ENCODE data around the gene POTEM. TPM values are rescaled to one million over a fixed set of nuclear protein-coding genes. Genes with fewer than 3 reads are reported as not detected.
A peak's percentile ranks its signal among the peaks of the same experiment; 100 is the strongest.
"Not testable (repeated sequence)": the region's sequence is repeated elsewhere in the genome, so short reads cannot be mapped to it uniquely, and the experiment has no call there.

The POTEM gene
- 100 to 1,000 TPM in 1 of 2 donors, 10 to 100 TPM in 1; 18.1 to 124 TPM for total RNA-seq

- H3K4me3 ChIP-seq; H3K36me3 ChIP-seq; H3K27me3 ChIP-seq (replicated peaks; ENCODE audit: insufficient read depth); H3K9me3 ChIP-seq; DNase-seq (ENCODE audit: low spot score); H3K27ac ChIP-seq; intact Hi-C loops (cut with DNase I); H3K4me1 ChIP-seq (replicated peaks): not testable (repeated sequence)
- WGBS, result no CpG with 5 or more reads among the region's 13 CpGs
Observed at GRCh38 chr14:18967134-18967533, at the start of gene POTEM. TSS of gene POTEM (plus strand) at chr14:18967434. CDS start at chr14:18967486, 52 bp downstream.

DNA sequence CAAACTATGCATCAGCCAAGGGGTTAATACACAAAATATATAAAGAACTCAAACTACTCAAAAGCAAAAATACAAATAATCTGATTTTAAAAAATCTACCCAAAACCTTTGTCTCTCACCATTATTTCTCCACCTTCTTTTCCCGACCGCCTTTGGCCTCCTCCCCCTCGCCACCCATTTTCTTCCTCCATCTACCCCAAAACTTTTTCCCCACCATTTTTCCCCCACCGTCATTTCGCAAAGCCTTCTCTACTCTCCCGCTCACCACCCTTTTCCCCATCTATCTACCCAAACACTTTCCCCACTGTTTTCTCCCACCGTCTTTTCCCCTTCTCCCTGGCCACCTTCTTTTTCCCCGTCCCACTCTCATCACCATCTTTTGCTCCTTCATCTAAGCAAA, 48.9 kb upstream of the POTEM start:
- WGBS, result 87% methylated on average over 6 of the region's 8 CpGs
- intact Hi-C loops (cut with DNase I), result not testable (repeated sequence)

GRCh38 chr14:18920052-18920451, 47.2 kb upstream of the POTEM start:
- H3K4me1 ChIP-seq (replicated peaks); H3K36me3 ChIP-seq; H3K4me3 ChIP-seq; H3K27ac ChIP-seq; DNase-seq (ENCODE audit: low spot score); H3K27me3 ChIP-seq (replicated peaks; ENCODE audit: insufficient read depth); intact Hi-C loops (cut with DNase I); H3K9me3 ChIP-seq: not testable (repeated sequence)
- WGBS, result 91% methylated on average over 5 of the region's 19 CpGs

More for the DNA sequence above, 48.9 kb upstream of the POTEM start:
- H3K27me3 ChIP-seq (replicated peaks; ENCODE audit: insufficient read depth); H3K36me3 ChIP-seq; H3K9me3 ChIP-seq; DNase-seq (ENCODE audit: low spot score); H3K27ac ChIP-seq; H3K4me3 ChIP-seq; H3K4me1 ChIP-seq (replicated peaks): not testable (repeated sequence)

DNA sequence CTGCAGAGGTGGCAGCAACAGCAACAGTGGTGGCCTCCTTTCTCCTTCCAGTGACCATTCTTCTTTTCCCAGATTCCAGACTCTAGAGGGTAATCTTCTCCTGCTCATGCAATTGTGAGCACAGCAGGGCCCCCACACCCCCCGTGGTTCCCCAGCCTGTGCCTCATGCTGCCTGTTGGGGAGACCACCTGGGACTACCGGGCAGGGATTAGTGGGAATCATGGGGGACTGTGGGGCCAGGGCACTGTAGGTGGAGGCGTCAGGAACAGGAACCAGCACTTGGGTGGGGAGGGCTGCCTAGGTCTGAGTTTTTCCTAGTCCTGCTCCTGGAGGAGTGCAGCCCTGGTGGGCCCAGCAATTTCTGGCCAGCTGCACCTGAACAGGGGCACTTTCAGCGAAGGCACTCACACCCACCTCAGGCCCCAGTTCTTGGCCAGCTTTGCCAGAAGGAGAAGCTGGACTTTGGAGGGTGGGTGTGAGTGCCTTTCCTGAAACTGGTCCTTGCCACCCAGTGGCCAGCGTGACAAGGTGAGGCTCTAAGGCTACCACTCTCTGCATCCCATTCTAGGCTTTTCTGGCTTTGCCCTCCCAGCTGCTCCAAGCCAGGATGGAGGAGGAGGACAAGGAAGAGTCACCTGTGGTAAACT, 46.1 kb upstream of the POTEM start:
- H3K27ac ChIP-seq; H3K9me3 ChIP-seq; H3K4me1 ChIP-seq (replicated peaks); H3K4me3 ChIP-seq; DNase-seq (ENCODE audit: low spot score); intact Hi-C loops (cut with DNase I); H3K36me3 ChIP-seq; H3K27me3 ChIP-seq (replicated peaks; ENCODE audit: insufficient read depth): not testable (repeated sequence)
- WGBS, result 75% methylated on average over 2 of the region's 5 CpGs

- peak; percentile 11 for DNase-seq (ENCODE audit: low spot score)
- H3K27ac ChIP-seq; intact Hi-C loops (cut with DNase I); H3K4me1 ChIP-seq (replicated peaks); H3K36me3 ChIP-seq; H3K4me3 ChIP-seq; H3K27me3 ChIP-seq (replicated peaks; ENCODE audit: insufficient read depth); H3K9me3 ChIP-seq: not testable (repeated sequence)
- 94% methylated on average over 5 of the region's 9 CpGs for WGBS
Observed at GRCh38 chr14:18936848-18937247, 30.4 kb upstream of the POTEM start.

GRCh38 chr14:18938733-18939132, 28.5 kb upstream of the POTEM start:
- H3K36me3 ChIP-seq; intact Hi-C loops (cut with DNase I); H3K4me3 ChIP-seq; H3K27me3 ChIP-seq (replicated peaks; ENCODE audit: insufficient read depth); H3K27ac ChIP-seq; DNase-seq (ENCODE audit: low spot score); H3K9me3 ChIP-seq; H3K4me1 ChIP-seq (replicated peaks): not testable (repeated sequence)
- no CpG with 5 or more reads among the region's 2 CpGs for WGBS

GRCh38 chr14:18949939-18950338, 17.3 kb upstream of the POTEM start:
- H3K9me3 ChIP-seq; H3K27me3 ChIP-seq (replicated peaks; ENCODE audit: insufficient read depth); DNase-seq (ENCODE audit: low spot score); H3K4me1 ChIP-seq (replicated peaks); intact Hi-C loops (cut with DNase I); H3K27ac ChIP-seq; H3K36me3 ChIP-seq; H3K4me3 ChIP-seq: not testable (repeated sequence)
- WGBS, result 42% methylated on average over 2 of the region's 6 CpGs

- H3K36me3 ChIP-seq; H3K27me3 ChIP-seq (replicated peaks; ENCODE audit: insufficient read depth); DNase-seq (ENCODE audit: low spot score); H3K9me3 ChIP-seq; intact Hi-C loops (cut with DNase I); H3K4me1 ChIP-seq (replicated peaks); H3K4me3 ChIP-seq: not testable (repeated sequence)
- 82% methylated on average over 9 of the region's 9 CpGs for WGBS
- H3K27ac ChIP-seq, result peak overlapping the region in 1 of 2 donors; percentile 15
Observed at GRCh38 chr14:18953085-18953484, 14.1 kb upstream of the POTEM start.

DNA sequence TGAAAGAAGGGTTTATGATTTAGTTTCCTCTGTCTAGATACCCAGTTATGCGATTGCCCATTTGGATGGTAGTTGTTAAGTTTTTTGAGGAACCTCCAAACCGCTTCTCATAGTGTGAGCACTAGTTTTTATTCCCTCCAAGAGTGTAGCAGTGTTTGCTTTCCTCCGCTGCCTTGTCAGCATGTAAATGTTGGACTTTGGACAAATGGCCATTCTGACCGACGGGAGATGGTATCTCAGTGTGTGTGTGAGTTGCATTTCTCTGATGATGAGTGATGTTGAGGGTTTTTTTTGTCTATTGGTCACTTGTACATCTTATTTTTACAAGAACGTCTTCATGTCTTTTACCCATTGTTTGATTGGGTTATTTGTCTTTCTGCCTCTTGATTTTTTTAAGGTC, 11.4 kb upstream of the POTEM start:
- intact Hi-C loops (cut with DNase I); H3K27me3 ChIP-seq (replicated peaks; ENCODE audit: insufficient read depth); H3K4me1 ChIP-seq (replicated peaks); H3K4me3 ChIP-seq; H3K9me3 ChIP-seq; H3K36me3 ChIP-seq; DNase-seq (ENCODE audit: low spot score); H3K27ac ChIP-seq: not testable (repeated sequence)
- 53% methylated on average over 4 of the region's 6 CpGs for WGBS

- H3K27me3 ChIP-seq (replicated peaks; ENCODE audit: insufficient read depth); H3K27ac ChIP-seq; H3K4me1 ChIP-seq (replicated peaks); DNase-seq (ENCODE audit: low spot score); H3K36me3 ChIP-seq; intact Hi-C loops (cut with DNase I); H3K9me3 ChIP-seq; H3K4me3 ChIP-seq: not testable (repeated sequence)
- 38% methylated on average over 1 of the region's 2 CpGs for WGBS
Observed at GRCh38 chr14:18961576-18961975, 5.7 kb upstream of the POTEM start.

DNA sequence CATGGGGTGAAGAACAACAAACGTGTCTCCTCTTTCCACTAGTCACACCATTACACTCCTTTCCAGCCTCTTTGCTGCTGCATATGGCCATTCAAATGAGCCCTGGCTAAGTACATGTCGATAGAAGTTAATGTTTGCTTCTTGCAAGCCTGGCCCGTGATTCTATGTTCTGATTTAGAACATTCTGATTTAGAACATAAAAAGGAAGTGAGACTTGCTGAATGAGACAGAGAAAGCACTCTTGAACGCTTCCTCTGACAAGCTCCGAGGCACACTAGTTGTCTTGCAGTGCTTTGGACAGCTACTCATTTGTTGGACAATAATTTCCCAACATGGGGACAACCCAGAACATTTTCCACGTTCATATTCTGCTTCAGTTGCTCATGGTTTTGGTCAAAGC, 5.1 kb upstream of the POTEM start:
- H3K36me3 ChIP-seq; H3K27ac ChIP-seq; H3K9me3 ChIP-seq; H3K4me1 ChIP-seq (replicated peaks); H3K4me3 ChIP-seq; H3K27me3 ChIP-seq (replicated peaks; ENCODE audit: insufficient read depth); intact Hi-C loops (cut with DNase I); DNase-seq (ENCODE audit: low spot score): not testable (repeated sequence)
- no CpG with 5 or more reads among the region's 6 CpGs for WGBS

DNA sequence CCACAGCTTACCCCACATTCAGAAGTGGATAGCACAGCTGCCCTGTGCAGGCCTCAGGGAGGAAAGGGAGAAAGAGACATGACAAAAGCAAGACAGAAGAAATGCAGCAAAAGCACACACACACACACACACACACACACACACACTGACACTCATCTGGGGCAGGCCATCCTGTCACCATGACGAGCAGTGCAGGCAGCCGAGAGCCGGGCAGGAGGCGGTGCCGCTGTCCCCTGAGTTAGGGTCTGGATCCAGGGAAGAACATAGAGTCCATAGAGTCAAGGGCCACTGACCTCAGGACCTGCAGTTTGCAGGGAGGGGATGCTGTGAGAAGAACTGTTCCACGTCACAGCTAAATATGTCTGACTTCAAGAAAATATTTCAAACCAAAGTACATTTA, 4.0 kb upstream of the POTEM start:
- H3K4me3 ChIP-seq; H3K36me3 ChIP-seq; DNase-seq (ENCODE audit: low spot score); H3K4me1 ChIP-seq (replicated peaks); H3K27me3 ChIP-seq (replicated peaks; ENCODE audit: insufficient read depth); H3K27ac ChIP-seq; H3K9me3 ChIP-seq; intact Hi-C loops (cut with DNase I): not testable (repeated sequence)
- 82% methylated on average over 6 of the region's 6 CpGs for WGBS

DNA sequence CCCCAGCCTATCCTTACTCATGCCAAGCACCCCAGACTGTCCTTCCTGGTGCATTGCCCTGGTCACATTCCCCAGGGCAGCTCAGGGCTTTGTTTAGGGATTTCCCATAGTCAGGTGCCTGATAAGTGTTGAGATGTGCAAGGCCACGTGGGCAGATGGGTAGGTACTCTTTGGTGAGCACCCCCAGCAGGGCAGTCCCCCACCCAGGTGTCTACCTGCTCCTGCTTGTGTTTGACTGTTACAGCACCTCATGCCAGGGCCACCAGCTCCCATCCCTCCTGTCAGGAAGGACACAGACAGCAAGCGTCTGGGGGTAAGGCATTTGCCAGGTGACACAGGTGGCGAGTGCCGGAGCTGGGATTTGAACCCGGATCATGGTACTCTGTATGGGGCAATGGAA, 2.4 kb upstream of the POTEM start:
- H3K4me3 ChIP-seq; H3K36me3 ChIP-seq; intact Hi-C loops (cut with DNase I); H3K9me3 ChIP-seq; H3K27me3 ChIP-seq (replicated peaks; ENCODE audit: insufficient read depth); H3K27ac ChIP-seq; DNase-seq (ENCODE audit: low spot score); H3K4me1 ChIP-seq (replicated peaks): not testable (repeated sequence)
- WGBS, result no CpG with 5 or more reads among the region's 5 CpGs
